HG02623 (cell line): Measurements from ENCODE around the gene C4orf50.
"Not testable (repeated sequence)": the region's sequence is repeated elsewhere in the genome, so short reads cannot be mapped to it uniquely, and the experiment has no call there.

Experiments
- ATAC-seq: cut with Tn5 transposase; IDR thresholded peaks from one replicate; pipeline ENCODE4 v1.9.1; 2021; ENCODE audit warnings: moderate library complexity; ENCODE audit not compliant: unreplicated experiment

The C4orf50 gene

GRCh38 chr4:5995901-5996623 lies 22.2 kb downstream of the C4orf50 start:
- no peak for ATAC-seq

- ATAC-seq: no peak
These were observed 24.1 kb downstream of the C4orf50 start for GRCh38 chr4:5993876-5994811.

GRCh38 chr4:5993346-5993745 lies 24.9 kb downstream of the C4orf50 start:
- not testable (repeated sequence) for ATAC-seq

- ATAC-seq: no peak
These were observed 25.4 kb downstream of the C4orf50 start for GRCh38 chr4:5992828-5993321.

GRCh38 chr4:5992171-5992827 lies 25.9 kb downstream of the C4orf50 start:
- ATAC-seq: no peak

- ATAC-seq: no peak
These were observed 26.8 kb downstream of the C4orf50 start for GRCh38 chr4:5991405-5991804.

- no peak for ATAC-seq
These were observed 27.6 kb downstream of the C4orf50 start for GRCh38 chr4:5990446-5991160.

GRCh38 chr4:5989236-5990225 lies 28.7 kb downstream of the C4orf50 start:
- no peak for ATAC-seq

- ATAC-seq: no peak
These were observed 30.0 kb downstream of the C4orf50 start for GRCh38 chr4:5988086-5988845.

- no peak for ATAC-seq
These were observed 33.4 kb downstream of the C4orf50 start for GRCh38 chr4:5984843-5985242.

GRCh38 chr4:5982156-5982973 lies 35.9 kb downstream of the C4orf50 start:
- no peak for ATAC-seq

GRCh38 chr4:5980436-5981155 lies 37.6 kb downstream of the C4orf50 start:
- no peak for ATAC-seq

GRCh38 chr4:5979981-5980380 lies 38.2 kb downstream of the C4orf50 start:
- no peak for ATAC-seq

- ATAC-seq: no peak
These were observed 41.3 kb downstream of the C4orf50 start for GRCh38 chr4:5976921-5977320.

GRCh38 chr4:5976431-5976830 lies 41.8 kb downstream of the C4orf50 start:
- no peak for ATAC-seq

GRCh38 chr4:5974321-5974720 lies 43.9 kb downstream of the C4orf50 start:
- no peak for ATAC-seq

- ATAC-seq: no peak
These were observed 44.6 kb downstream of the C4orf50 start for GRCh38 chr4:5973486-5974220.
